CD4-positive, alpha-beta T cell treated with Interleukin-6 at 100 ng/mL for 8 hours (primary cell): ENCODE data around the gene ZNF594.
"Not testable (repeated sequence)": the region's sequence is repeated elsewhere in the genome, so short reads cannot be mapped to it uniquely, and the experiment has no call there.

Experiments used
- DNase-seq: peaks from one replicate; pipeline ENCODE4 v3.0.0-alpha.2; 2020; ENCODE audit warnings: mixed read lengths, low spot score

ZNF594 gene

DNA sequence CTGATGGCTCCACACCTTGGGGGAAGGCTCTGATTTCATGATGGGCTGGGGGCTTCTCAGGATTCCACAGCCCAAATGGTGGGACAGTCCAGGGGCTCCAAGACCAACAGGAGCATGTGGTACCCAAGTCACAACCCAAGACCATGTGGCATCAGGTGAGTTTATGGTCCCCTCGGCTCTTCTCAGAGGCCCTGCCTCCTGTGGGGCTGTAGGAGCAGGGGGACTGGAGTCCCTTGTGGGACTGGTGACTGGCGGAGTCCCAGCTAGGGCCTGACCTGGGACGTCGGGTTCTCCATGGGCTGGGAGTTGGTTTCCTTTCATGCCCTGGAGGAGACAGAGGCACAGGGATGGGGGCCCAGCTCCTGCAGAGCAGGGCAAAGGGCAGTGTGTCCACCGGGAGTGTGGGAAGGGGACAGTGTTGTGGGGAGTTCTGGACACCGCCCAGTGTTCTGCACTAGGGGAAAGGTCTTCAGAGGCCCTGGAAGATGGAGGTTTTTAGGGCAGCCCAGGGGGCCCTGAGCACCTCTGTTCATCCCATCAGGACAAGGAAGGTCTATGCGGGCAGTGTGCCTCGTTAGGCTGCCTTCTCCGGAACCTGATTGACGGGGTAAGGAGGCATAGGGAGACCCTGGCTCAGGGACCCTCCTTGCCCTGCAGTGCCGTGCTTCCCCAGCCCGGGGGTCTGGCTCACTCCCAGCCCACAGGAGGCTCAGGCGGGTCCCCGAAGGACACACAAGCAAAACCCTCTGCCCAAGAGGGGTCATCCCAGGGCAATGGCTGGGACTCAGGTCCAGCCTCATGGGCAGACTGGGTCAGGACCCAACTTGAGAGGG lies 54.9 kb downstream of the ZNF594 start:
- not testable (repeated sequence) for DNase-seq

DNA sequence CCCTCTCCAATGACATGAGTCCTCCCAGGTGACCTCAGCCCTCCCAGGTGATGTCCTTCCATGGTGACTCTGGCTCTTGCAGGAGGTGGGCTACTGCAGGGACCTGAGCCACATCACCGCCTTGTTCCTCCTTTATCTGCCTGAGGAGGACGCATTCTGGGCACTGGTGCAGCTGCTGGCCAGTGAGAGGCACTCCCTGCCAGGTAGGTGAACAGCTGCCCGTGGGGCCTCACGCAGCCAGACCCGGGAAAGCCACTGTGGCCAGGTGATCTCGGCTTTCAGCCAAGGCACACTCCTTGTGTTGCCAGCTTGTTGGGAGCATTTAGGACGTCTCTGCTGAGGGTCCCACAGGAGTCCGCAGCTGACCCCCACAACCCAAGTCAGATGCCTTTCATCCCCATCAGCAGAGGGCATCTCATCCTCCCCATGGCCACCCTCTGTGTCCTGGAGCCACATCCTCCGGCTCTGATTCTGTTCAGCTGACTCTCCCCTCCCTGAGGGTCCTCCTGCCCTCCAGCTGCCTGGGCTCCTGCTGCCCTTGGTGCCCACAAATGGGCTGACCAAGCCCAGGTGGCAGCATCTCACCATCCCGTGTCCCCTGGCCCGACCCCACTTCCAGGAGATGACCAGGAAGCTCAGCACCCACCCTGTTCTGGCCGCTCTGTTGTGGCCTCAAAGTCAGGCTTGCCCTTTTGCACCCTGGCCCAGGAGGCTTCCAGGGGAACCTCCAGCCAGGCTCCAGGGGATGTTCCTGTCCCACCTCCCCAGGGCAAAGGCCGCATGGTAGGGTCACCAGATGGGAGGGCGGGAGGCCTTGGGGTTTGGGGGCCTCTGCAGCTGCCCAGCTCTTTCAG lies 55.7 kb downstream of the ZNF594 start:
- DNase-seq: no peak

DNA sequence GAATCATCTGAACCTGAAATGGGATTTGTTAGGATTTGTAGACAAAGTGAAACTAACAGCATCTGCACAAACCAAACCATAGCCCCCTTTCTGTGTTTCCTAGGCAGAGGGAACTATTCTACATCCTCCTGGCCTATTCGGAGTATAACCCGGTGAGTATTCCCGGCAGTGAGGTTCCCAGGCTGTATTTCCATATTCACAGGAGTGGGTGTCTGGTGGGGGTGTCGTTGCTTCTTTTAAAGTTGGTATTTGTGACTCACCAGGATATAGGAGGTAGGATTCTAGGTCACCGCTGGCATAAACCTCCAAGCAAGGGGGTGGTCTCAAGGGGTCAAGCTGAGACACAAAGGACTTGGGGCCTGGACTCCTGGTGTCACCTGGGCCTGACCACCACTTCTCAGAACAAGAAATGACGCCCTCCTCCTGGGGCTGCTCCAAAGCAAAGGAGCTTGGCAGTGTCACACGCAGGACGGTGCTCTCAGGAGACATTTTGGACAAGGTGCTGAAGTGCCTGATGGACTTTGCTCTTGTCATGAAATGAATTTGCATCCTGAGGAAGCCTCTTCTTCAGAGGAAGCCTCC lies 56.4 kb downstream of the ZNF594 start:
- DNase-seq: not testable (repeated sequence)

DNA sequence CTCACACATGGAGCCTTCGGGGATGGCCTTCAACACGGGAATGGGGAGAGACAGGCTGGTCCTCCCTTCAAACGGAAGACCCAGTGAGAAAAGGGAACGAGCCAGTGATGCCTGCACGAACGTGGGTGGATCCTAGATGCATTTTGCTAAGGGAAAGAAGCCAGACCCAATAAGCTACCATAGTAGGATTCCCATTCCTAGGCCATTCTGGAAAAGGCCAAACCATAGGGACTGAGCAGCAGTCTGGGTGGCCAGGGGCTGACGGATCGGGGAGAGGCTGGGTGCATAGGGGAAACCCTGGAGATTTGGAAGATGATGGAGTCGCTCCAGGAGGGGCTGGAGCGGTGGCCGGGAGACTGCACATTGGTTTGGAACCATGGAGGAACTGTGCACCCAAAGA lies 57.1 kb downstream of the ZNF594 start:
- not testable (repeated sequence) for DNase-seq

DNA sequence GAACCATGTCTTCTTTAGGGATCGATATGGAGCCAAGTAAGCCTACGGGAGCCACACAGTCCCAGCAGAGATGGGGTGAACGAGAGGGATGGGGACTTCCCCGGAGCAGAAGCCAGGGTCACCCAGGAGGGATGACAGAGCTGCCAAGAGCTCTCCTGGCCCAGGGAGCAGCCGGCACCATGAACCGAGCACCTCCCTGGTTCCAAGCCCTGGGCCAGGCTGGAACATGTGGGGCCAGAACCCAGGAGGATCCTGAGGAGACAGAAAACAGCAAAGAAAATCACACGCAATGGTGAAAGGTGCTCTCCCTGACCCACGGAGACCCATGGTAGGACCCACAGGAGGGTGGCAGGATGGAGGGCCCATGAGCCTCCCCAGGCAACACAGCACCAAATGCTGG lies 57.7 kb downstream of the ZNF594 start:
- not testable (repeated sequence) for DNase-seq

DNA sequence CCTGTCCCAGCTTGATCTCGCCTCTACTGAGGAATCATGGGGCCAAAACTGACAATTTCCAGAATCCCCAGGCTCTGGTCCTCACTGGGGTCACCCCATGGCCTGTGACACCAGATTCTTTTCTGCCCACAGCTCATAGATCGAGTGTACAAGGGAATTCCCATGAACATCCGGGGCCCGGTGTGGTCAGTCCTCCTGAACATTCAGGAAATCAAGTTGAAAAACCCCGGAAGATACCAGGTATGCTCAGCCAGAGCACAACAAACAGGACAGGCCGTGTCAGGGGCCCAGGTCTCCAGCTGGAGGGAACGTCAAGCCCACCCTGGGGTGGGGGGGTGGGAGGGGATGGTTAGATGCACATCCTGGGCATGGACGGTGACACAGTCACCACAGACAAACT lies 58.4 kb downstream of the ZNF594 start:
- no peak for DNase-seq

DNA sequence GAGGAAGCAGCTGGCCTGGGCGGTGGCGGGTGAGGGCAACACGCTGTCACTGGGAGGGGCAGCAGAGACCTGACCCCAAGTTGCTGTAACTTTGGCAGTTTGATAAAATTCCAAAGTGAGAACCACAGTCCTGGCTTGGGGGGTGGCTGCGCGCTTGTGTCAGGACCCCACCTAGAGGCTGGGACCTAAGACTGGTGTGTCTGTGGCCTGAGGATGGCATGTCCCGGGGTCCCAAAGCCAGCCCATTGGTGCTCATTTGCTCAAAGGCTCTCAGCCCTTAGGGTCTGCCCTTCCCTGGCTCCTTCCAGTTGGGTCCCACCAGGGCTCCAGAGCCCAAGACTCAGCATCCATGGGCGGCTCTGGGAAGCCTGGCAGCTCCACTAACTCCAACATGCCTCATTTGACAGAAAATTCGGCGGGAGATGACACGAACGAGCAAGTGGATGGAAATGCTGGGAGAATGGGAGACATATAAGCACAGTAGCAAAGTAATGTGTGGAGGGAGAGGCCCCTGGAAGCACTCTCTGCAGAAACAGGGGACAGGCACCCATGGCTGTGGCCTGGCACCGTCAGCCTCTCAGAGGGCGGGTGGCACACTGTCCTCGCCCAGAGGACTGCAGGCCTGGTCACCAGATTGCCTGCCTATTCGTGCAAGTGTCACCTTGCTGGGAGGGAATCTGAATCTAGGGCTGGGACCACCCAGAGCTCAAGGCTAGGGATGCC lies 59.0 kb downstream of the ZNF594 start:
- not testable (repeated sequence) for DNase-seq

DNA sequence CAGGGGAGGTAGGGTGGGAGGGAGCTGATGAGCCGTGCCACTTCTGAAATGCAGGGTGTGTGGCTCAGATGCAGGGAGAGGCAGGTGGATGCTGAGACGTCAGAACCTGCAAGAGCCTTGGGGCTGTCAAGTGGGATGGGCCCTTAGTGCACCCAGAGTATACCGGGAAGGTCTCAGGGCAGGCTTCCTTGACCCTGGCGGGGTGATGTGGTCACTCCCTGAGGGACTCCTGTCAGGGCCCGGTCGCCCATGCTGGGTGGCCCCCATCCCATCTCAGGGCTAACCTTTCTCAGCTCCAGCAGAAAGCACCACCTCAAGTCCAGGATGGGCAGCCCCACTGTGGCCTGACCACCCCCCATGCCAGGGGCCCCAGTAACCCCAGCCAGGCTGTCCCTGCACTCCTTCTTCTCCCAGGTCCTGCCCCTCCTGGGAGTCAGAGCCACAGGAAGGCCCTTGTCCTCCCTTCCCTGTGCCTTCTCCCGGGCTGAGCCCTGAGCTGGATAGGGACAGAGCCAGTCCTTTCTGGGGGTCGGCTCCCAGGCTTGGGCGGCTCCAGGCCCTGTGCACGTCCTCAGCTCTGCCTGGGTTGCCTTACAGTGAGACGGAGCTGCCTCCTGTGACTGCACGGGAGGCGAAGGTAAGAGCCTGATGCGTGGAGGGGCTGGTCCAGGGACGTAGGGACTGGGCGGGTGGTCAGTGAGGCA lies 59.7 kb downstream of the ZNF594 start:
- DNase-seq: not testable (repeated sequence)

DNA sequence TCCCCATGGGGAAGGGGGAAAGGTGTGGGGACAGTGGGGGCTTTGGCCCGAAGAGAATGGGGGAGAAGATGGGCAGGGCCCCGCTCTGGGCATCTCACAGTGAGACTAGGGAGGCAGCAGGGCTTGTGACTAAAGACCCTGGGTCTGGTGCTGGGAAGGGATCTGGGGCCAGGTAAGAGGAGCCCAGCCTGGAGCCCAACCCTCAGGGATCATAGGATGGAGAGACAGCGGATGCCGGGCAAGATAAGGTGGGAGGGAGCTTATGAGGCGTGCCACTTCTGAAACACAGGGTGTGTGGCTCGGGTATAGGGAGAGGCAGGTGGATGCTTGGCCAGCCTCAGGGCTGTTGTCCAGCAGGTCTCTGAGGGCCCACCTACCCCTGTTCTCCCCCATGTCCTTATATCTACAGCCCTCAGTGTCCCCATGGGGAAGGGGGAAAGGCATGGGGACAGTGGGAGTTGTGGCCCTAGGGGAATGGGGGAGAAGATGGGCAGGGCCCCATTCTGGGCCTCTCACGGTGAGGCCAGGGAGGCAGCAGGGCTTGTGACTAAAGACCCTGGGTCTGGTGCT lies 60.4 kb downstream of the ZNF594 start:
- no peak for DNase-seq

DNA sequence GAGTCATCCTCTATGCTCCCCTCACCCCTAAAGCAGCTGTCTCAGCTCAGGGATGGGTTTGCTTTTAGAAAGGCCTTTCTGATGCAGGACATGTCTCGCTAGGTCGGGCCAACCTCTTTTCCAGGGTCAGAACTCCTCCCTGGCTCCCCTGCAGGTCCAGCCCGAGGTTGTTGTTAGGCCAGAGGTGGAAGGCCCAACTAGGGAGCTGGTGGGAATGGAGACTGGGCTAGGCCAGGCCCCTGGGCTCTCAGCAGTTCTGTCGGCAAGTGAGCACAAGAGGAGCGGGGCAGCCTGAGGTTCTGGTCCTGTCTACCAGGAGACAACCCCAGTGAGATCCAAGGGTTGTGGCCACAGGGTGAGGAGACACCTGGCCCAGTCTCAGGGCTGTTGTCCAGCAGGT lies 61.0 kb downstream of the ZNF594 start:
- not testable (repeated sequence) for DNase-seq

DNA sequence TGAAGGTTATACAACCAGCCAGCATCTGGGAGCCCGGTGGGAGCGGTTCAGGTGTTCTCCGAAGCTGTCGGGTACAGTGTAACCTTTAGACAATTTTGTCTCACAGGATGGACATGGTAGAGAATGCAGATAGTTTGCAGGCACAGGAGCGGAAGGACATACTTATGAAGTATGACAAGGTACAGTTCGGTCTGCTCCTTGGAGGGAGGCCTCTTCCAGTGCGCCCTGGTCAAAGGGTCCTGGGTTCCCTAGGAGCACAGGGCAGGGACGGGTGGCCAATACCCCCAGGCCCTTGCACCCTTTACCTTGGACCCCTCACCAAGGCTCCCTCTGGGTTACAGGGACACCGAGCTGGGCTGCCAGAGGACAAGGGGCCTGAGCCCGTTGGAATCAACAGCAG lies 61.4 kb downstream of the ZNF594 start:
- DNase-seq: not testable (repeated sequence)

DNA sequence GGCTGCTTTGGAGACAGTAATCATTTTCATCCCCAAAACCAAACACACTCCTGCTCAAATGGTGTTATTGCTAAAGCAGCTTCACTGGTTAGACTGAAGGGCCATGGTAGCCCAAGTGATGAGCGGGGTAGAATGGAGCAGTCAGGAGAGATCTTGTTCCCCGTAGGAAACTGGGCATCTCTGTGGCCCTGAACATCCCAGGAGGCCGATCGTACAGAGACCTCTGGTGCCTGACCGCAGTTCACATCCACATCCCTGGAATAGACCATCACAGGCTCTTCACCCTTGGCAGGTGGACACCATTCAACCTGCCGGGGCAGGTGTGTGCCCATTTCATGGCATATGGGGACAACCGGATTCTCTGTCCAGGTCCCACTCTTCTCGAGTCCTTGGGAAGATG lies 61.9 kb downstream of the ZNF594 start:
- DNase-seq: not testable (repeated sequence)
